Erythroblast (primary cell): ENCODE results near the gene POLN.

ENCODE experiments used
- GATA1 ChIP-seq: IDR thresholded peaks from 2 replicates; pipeline ENCODE4 v1.6.1; 2011; ENCODE audit warnings: low read depth, mild to moderate bottlenecking, control low read depth, low read length, moderate library complexity
- POLR2A ChIP-seq: IDR thresholded peaks from 2 replicates; pipeline ENCODE4 v1.6.1; 2011; ENCODE audit warnings: mild to moderate bottlenecking, low read length

DNA sequence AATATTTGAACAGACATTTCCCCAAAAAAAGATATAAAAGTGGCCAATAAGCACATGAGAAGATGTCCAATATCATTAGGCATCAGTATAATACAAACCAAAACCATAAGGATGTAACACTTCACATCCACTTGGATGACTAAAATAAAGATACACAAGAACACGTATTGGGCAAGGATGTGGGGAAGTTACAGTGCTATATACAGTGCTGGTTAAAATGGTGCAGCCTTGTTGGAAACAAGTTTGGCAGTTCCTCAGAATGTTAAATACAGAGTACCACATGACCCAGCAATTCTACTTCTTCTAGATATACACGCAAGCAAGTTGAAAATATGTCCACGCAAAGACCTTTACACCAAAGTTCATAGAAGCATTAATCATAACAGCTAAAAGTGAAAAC is 58.9 kb downstream of the POLN start:
- TF ChIP-seq POLR2A: no peak
- no peak for TF ChIP-seq GATA1
